ENCODE results near the gene TOX3.

DNA sequence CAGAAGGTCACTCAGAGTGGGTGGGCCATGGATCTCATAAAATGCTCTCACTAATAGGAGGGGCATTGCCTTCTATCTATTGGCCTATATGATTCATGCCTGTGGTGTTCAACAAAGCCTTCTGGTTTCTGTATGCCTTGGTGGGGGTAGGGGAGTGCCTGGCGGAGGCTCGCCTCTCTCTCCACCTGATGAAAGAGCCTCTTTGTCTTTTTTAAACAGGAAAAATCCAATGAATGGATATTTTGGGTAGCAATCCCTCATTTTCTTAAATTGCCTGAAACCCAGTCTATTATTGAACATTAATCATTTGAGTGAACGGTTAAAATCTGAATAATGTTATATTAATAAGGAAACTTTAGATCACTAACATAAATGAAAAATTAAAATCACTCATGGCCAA is 90.6 kb downstream of the TOX3 start:
- no peak for TF ChIP-seq POLR2A (IDR thresholded peaks at IDR 0.05)
- TF ChIP-seq, protein P1, sequence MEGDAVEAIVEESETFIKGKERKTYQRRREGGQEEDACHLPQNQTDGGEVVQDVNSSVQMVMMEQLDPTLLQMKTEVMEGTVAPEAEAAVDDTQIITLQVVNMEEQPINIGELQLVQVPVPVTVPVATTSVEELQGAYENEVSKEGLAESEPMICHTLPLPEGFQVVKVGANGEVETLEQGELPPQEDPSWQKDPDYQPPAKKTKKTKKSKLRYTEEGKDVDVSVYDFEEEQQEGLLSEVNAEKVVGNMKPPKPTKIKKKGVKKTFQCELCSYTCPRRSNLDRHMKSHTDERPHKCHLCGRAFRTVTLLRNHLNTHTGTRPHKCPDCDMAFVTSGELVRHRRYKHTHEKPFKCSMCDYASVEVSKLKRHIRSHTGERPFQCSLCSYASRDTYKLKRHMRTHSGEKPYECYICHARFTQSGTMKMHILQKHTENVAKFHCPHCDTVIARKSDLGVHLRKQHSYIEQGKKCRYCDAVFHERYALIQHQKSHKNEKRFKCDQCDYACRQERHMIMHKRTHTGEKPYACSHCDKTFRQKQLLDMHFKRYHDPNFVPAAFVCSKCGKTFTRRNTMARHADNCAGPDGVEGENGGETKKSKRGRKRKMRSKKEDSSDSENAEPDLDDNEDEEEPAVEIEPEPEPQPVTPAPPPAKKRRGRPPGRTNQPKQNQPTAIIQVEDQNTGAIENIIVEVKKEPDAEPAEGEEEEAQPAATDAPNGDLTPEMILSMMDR (IDR thresholded peaks at IDR 0.05) = no peak

Measured in gastroesophageal sphincter (tissue), 3 donors.